ENCODE results near the gene PAX3.

DNA sequence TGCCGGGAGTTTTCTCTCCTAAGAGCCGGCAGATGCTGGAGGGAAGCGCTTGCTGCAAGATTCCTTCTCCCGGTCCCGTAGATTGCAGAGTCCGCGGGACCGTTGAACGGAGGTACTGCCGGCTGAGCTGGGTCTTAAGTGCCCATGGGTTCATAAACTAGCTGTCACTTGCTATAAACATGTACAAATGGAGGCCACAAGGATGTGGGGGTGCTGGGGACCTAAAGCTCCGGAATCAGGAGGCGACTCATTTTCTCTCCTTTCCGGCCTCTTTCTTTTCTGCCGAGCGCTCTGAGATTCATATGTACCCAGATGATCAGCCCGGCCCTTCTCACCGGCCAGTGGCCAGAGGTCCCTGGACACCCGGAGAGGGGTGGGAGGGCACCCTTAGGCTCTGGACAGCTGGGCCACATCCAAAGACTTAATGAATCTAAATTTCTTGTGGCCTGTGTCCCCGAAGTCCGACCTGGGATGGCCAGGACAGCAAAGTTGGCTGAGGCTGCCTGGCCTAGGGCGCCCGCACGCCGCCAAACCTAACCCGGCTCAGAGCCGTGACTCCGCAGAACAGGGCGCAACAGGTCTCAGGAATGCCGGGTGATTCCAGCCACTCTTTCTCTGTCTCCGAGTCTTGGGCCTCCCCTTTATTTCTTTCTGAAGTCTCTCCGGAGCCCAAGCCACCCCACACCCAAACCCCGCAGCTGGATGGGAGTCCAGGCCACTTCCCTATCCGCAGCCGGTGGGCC lies 2.4 kb upstream of the PAX3 start:
- TF ChIP-seq, protein P1, sequence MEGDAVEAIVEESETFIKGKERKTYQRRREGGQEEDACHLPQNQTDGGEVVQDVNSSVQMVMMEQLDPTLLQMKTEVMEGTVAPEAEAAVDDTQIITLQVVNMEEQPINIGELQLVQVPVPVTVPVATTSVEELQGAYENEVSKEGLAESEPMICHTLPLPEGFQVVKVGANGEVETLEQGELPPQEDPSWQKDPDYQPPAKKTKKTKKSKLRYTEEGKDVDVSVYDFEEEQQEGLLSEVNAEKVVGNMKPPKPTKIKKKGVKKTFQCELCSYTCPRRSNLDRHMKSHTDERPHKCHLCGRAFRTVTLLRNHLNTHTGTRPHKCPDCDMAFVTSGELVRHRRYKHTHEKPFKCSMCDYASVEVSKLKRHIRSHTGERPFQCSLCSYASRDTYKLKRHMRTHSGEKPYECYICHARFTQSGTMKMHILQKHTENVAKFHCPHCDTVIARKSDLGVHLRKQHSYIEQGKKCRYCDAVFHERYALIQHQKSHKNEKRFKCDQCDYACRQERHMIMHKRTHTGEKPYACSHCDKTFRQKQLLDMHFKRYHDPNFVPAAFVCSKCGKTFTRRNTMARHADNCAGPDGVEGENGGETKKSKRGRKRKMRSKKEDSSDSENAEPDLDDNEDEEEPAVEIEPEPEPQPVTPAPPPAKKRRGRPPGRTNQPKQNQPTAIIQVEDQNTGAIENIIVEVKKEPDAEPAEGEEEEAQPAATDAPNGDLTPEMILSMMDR (IDR thresholded peaks at IDR 0.05), result no peak
- TF ChIP-seq EP300 (IDR thresholded peaks at IDR 0.05) (no peak), POLR2AphosphoS5 (IDR thresholded peaks at IDR 0.05) (no peak)

Data from upper lobe of left lung (tissue), 4 donors.